Skeletal muscle satellite cell (primary cell): ENCODE data around the gene VAMP3.
"Not testable (repeated sequence)": the region's sequence is repeated elsewhere in the genome, so short reads cannot be mapped to it uniquely, and the experiment has no call there.

Source experiments
- H3K27me3 ChIP-seq: 2 replicates; pipeline ENCODE4 v1.7.0; 2013; ENCODE audit warnings: low read length; ENCODE audit not compliant: control insufficient read depth, insufficient read depth
- H3K36me3 ChIP-seq: 2 replicates; pipeline ENCODE4 v1.7.0; 2013; ENCODE audit warnings: mild to moderate bottlenecking, control low read depth, low read length; ENCODE audit not compliant: insufficient read depth
- H3K4me1 ChIP-seq: 2 replicates; pipeline ENCODE4 v1.7.0; 2013; ENCODE audit warnings: low read length; ENCODE audit not compliant: control insufficient read depth, insufficient read depth
- H3K4me2 ChIP-seq: 2 replicates; pipeline ENCODE4 v1.7.0; 2013; ENCODE audit warnings: mild to moderate bottlenecking, low read length
- H3K4me3 ChIP-seq: 2 replicates; pipeline ENCODE4 v1.7.0; 2013; ENCODE audit warnings: low read length
- H3K9ac ChIP-seq: 2 replicates; pipeline ENCODE4 v1.7.0; 2013; ENCODE audit warnings: mild to moderate bottlenecking, low read depth, low read length, moderate library complexity
- H3K9me3 ChIP-seq: replicated peaks from 2 replicates; pipeline ENCODE4 v1.7.0; 2013; ENCODE audit warnings: mild to moderate bottlenecking, control low read depth, low read length

VAMP3 gene

DNA sequence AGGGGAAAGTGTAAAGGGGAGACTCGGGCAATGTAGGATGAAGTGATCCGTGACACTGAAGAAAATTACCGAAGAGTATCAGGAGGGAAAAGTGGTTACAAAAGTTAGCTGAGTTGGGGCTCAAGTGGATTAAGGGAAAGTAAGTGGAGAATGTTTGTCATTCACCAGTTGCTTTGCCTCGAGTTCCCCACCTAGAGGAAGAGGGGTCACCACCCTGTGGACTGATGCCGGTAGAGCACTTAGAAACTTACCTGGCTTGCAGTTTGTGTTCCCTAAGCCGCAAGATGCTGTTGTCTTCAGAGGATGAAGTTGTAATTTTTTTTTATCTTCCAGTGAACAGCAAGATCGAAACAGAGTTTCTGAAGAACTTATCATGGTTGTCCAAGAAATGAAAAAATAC lies 14.0 kb downstream of the VAMP3 start:
- Histone ChIP-seq H3K4me1 (peaks cover 12% of the 10 kb centered on the region), H3K9ac (no peak overlapping the region), H3K9me3 (no peaks in the 10 kb centered on the region)

DNA sequence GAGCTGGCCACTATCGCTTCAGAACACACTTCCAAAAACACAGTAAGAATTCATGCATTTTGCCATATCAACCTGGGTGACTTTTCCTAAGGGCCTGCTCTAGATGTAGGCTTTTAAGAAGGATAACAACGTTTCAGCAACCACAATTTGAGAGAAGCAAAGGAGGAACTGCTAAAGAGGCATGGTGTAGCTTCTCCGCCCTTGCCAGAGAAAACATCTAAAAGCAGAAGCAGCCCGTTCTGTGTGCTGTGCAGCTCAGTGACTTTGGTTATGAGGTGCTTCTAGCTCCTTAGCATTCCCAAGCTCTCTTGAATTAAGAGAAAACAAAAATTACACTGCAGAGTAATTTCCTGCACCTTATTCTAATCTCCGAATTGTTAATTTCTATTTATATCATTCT lies 15.7 kb downstream of the VAMP3 start:
- Histone ChIP-seq H3K27me3 (no peaks in the 10 kb centered on the region), H3K9me3 (no peaks in the 10 kb centered on the region), H3K4me1 (peaks cover 12% of the 10 kb centered on the region), H3K4me2 (no peak overlapping the region), H3K4me3 (no peak overlapping the region), H3K9ac (no peak overlapping the region), H3K36me3 (no peaks in the 10 kb centered on the region)

More for the DNA sequence above, 14.0 kb downstream of the VAMP3 start:
- Histone ChIP-seq H3K4me3 (no peak overlapping the region), H3K4me2 (no peak overlapping the region), H3K27me3 (no peaks in the 10 kb centered on the region), H3K36me3 (peaks cover 10% of the 10 kb centered on the region)

DNA sequence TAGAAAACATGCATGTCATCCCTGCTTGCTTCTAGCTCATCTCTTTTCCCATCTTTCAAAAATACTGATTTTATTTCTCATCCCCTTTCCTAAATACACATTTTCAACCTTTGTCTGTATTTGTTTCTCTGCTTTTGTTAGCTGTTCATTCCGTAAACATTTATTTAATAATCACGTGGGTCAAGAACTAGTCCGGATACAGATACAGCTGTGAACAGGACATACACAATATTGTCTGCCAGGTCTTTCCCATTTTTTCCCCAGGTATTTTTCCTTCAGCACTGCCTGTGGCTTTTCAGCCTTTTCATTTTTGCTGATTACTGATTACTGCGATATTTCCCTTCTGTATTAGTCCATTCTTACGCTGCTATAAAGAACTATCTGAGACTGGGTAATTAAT lies 18.7 kb downstream of the VAMP3 start:
- H3K27me3 ChIP-seq: no peaks in the 10 kb centered on the region
- no peak overlapping the region for H3K4me2 ChIP-seq
- no peak overlapping the region for H3K4me3 ChIP-seq
- H3K9me3 ChIP-seq: no peaks in the 10 kb centered on the region
- no peaks in the 10 kb centered on the region for H3K36me3 ChIP-seq
- H3K4me1 ChIP-seq: no peaks in the 10 kb centered on the region
- H3K9ac ChIP-seq: no peak overlapping the region

DNA sequence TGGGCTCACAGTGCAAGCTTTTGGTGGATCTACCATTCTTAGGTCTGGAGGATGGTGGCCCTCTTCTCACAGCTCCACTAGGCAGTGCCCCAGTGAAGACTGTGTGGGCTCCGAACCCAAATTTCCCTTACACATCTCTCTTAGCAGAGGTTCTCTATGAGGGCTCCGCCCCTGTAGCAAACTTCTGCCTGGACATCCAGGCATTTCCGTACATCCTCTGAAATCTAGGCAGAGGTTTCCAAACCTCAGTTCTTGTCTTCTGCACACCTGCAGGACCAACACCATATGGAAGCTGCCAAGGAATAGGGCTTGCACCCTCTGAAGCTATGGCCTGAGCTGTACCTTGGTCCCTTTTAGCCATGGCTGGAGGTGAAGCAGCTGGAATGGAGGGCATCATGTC lies 19.9 kb downstream of the VAMP3 start:
- H3K4me2 ChIP-seq, H3K9ac ChIP-seq, H3K27me3 ChIP-seq, H3K4me3 ChIP-seq, H3K36me3 ChIP-seq, H3K9me3 ChIP-seq, H3K4me1 ChIP-seq: not testable (repeated sequence)

DNA sequence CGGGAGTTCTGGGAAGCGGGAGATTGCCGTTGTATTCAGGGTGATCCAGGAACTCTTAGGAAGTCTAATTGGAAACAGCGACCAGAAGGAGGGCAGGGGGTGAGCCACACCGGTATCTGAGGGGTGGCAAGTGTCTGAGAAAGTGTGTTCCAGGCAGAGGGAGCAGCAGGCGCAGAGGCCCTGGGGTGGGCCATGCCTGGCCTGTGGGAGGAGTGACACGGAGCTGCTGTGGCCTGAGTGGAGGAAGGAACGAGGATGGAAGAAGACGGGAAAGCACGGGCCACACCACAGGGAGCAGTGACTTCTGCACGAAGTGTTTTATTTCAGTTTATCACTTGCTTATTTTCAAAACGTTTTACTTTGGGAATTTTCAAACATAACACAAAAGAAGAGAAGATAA lies 24.3 kb downstream of the VAMP3 start:
- H3K27me3 ChIP-seq: no peaks in the 10 kb centered on the region
- no peaks in the 10 kb centered on the region for H3K4me1 ChIP-seq
- H3K36me3 ChIP-seq: no peaks in the 10 kb centered on the region
- H3K4me2 ChIP-seq: no peak overlapping the region
- no peak overlapping the region for H3K4me3 ChIP-seq
- no peaks in the 10 kb centered on the region for H3K9me3 ChIP-seq
- no peak overlapping the region for H3K9ac ChIP-seq

DNA sequence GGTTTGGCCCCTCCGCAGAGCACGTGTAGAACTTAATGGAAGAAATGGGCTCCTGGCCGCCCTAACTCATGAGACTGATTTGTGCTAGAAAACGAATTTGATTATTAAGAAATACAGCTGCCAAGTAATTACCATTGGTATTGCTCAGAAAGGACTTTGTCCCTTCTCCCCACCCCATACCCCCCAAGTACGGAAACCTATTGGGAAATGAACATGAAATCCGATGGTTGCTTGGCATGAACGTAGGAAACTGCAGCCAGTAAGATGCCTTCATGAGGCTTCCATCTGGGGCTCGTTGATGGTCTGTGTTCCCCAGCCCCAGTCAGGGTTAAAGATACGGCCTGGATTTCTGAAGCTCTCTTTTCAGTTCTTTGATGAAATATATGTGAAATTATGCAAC lies 34.4 kb downstream of the VAMP3 start:
- Histone ChIP-seq H3K4me3 (no peak overlapping the region), H3K4me2 (no peak overlapping the region), H3K4me1 (peaks cover 3% of the 10 kb centered on the region), H3K9me3 (no peaks in the 10 kb centered on the region), H3K36me3 (no peaks in the 10 kb centered on the region), H3K9ac (no peak overlapping the region), H3K27me3 (no peaks in the 10 kb centered on the region)

DNA sequence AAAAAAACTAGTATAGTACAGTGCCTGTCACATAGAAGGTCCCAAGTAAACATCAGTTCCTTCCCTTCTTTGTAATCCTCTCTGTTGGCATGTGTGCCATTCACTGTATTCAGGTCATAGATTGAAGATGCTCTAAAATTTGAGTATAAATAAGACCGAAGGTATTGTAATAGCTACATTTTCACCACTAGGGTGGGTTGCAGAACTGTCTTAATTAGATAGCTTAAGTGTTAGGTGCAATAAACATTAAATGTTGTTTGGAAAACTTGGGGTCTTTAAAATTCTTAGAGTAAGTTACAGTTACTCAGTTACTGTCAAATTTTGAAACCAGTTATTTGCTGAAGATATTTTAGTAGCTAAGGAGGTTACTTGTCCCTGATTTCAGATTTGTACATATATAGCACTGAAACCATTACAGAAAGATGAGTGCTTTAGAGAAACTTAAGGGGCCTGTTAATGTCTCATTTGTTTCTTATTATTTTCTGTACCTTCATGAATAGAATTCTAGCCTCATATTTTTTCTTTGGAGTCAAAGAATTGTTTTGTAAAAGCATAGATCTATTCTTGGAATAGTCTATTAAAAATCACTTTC lies 37.3 kb downstream of the VAMP3 start:
- Histone ChIP-seq H3K27me3 (no peaks in the 10 kb centered on the region), H3K9ac (no peak overlapping the region), H3K4me1 (peaks cover 6% of the 10 kb centered on the region), H3K9me3 (peaks cover 4% of the 10 kb centered on the region), H3K4me3 (no peak overlapping the region), H3K4me2 (no peak overlapping the region), H3K36me3 (no peaks in the 10 kb centered on the region)

DNA sequence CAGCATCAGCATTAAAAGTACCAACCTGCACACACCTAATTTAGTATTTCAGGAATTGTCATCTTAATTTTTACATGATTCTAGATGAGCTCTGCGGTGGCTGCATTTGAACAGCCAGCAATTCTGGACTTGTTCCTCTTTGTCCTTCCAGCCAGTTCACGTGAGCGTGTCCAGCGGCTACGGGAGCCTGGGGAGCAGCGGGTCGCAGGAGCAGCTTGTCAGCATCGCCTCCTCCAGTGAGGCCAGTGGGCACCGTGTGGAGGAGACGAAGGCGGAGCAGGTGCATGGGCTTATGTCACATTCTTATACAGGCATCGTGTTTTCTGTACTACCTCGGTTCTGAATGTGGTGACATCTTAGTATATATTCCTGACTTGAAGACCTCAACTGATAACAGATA lies 38.6 kb downstream of the VAMP3 start:
- no peak overlapping the region for H3K4me2 ChIP-seq
- H3K4me3 ChIP-seq: no peak overlapping the region
- peaks cover 6% of the 10 kb centered on the region for H3K4me1 ChIP-seq
- no peaks in the 10 kb centered on the region for H3K36me3 ChIP-seq
- peaks cover 9% of the 10 kb centered on the region for H3K9me3 ChIP-seq
- H3K27me3 ChIP-seq: no peaks in the 10 kb centered on the region
- H3K9ac ChIP-seq: no peak overlapping the region

DNA sequence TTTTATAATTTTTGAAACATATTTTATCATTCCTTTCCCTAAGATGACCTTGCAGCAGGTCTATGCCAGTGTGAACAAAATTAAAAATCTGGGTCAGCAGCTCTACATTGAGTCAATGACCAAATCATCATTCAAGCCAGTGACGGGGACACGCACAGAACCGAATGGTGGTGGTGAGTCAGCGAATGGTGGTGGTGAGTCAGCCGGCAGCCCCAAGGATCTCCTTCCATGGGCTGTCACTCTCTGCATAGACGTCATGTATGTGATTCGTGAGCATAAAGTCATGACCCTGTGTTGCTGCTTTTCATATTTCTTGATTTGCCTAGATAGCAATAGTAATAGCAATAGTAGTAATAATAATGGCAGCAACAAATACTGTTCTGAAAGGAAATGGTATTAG lies 39.3 kb downstream of the VAMP3 start:
- Histone ChIP-seq H3K4me1 (peaks cover 6% of the 10 kb centered on the region), H3K36me3 (no peaks in the 10 kb centered on the region), H3K9me3 (peaks cover 9% of the 10 kb centered on the region), H3K27me3 (no peaks in the 10 kb centered on the region), H3K4me2 (no peak overlapping the region), H3K4me3 (no peak overlapping the region), H3K9ac (no peak overlapping the region)

DNA sequence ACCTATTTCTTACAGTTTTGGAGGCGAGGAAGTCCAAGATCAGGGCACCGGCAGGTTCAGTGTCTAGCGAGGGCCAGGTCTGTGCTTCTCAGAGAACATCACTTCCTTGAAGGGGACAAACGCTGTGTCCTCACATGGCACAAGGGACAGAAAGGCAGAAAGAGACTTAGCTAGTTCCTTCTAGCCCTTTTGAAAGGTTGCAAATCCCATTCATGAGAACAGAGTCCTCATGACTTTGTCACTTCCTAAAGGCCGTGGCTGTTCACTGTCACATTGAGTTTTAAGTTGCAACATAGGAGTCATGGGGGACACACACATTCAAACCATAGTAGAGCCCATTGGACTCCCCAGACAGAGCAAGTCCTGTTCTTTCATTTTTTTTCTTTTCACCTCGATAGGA lies 40.4 kb downstream of the VAMP3 start:
- H3K27me3 ChIP-seq: no peaks in the 10 kb centered on the region
- H3K4me3 ChIP-seq: no peak overlapping the region
- H3K9ac ChIP-seq: no peak overlapping the region
- H3K9me3 ChIP-seq: peaks cover 9% of the 10 kb centered on the region
- H3K4me1 ChIP-seq: peaks cover 6% of the 10 kb centered on the region
- no peaks in the 10 kb centered on the region for H3K36me3 ChIP-seq
- no peak overlapping the region for H3K4me2 ChIP-seq

DNA sequence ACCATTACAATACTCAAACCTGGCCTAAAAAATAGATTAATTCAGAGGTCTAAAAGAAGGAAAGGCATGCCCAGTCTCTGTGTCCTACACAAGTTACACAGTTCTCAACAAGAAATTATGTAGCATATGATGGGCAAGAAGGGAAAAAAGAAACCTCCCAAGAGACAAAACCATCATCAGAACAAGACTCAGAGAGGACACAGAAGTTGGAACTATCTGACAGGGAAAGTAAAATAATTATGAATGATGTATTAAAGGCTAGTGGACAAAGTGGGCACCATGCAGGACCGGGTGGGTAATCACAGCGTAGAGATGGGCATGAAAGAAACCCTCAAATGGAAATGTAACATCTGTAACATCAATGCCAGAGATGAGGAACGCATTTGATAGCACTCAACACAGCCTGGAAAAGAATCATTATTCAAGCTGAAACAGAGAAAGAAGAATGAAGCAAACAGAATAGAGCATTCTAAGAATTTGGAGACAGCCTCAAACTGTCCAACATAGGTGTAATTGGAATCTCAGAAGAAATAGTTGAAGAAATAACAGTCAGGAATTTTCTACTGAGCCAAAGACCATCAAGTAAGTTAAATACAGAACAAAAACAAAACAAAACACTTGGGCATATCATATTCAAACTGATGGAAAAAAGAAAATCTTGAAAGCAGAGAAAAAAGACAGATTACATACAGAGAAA lies 42.7 kb downstream of the VAMP3 start:
- Histone ChIP-seq H3K4me2 (no peak overlapping the region), H3K4me1 (peaks cover 6% of the 10 kb centered on the region), H3K36me3 (no peaks in the 10 kb centered on the region), H3K9ac (no peak overlapping the region), H3K4me3 (no peak overlapping the region), H3K27me3 (no peaks in the 10 kb centered on the region), H3K9me3 (peaks cover 9% of the 10 kb centered on the region)

DNA sequence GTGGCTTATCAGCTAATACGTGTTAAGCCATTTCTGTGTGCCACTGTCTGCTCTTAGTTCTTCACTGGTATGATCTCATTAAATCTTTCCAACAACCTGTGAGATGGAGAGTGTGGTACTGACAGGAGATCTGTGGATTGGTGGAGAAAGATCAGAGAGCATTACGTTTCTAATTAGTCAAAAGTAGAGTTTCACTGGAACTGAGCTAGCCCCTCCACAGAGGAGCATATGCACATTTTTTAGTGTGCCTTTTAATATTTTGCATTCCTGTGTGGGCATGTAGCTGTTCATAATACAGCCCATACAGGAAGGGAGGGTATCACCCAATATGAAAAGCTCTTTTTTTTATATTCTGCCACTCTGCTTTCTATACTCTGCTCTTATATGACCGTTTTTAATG lies 50.2 kb downstream of the VAMP3 start:
- H3K36me3 ChIP-seq: no peaks in the 10 kb centered on the region
- no peak overlapping the region for H3K4me2 ChIP-seq
- H3K27me3 ChIP-seq: no peaks in the 10 kb centered on the region
- H3K4me1 ChIP-seq: no peaks in the 10 kb centered on the region
- no peak overlapping the region for H3K4me3 ChIP-seq
- no peak overlapping the region for H3K9ac ChIP-seq
- no peaks in the 10 kb centered on the region for H3K9me3 ChIP-seq
